Activated T-cell treated with anti-CD3 and anti-CD28 coated beads for 1 hour (primary cell): ENCODE measurements around the gene MICAL3.

Experiments used
- DNase-seq: peaks from one replicate; pipeline ENCODE4 v3.0.0-alpha.2; 2020; ENCODE audit warnings: low read depth

Gene MICAL3

DNA sequence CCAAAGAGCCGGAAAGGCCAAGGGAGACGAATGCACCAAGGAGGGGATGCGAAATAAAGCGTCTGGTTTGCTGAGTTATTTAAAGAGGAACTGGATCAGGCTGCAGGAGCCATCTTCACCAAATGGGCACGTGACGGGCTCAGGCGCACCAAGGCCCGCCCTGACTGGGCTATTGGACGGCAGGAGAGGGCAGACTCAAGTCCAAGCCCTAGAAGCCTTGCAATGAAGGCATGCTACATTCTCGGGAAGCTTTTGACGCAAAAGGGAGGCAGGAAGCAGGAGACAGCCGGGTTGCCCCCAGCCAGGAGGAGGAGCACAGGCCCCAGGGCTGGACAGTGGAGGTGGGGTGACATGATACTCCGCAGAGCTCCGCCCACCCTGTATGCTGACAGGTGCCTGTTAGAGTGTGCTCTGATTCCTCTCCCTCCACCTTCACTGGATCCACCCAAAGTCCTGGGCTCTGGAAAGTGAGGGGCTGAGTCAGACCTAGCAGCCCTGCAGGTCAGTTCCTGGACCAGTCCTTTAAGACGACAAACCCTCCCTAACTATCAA is 208.6 kb downstream of the MICAL3 start:
- no peak for DNase-seq

GRCh38 chr22:17814830-17815229 is 209.5 kb downstream of the MICAL3 start:
- no peak for DNase-seq

DNA sequence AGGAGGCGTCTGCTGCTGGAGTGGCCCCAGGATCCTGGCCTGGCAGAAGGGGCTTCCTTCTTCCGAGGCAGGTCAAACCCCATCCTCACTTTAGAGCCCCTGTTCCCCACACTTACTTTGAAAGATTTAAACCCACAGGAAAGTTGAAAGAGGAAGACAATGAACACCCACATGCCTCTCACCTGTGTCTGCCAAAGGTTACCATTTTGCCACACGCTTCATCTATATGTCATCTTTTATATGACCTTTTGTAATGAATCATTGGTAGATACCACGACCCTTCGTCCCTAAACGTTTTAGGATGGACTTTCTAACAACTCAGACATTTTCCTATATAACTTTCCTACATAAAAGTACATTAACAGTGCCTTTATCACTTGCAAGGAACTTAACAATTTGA is 210.3 kb downstream of the MICAL3 start:
- no peak for DNase-seq

GRCh38 chr22:17811119-17811518 is 213.2 kb downstream of the MICAL3 start:
- no peak for DNase-seq

GRCh38 chr22:17810570-17811116 is 213.7 kb downstream of the MICAL3 start:
- no peak for DNase-seq

DNA sequence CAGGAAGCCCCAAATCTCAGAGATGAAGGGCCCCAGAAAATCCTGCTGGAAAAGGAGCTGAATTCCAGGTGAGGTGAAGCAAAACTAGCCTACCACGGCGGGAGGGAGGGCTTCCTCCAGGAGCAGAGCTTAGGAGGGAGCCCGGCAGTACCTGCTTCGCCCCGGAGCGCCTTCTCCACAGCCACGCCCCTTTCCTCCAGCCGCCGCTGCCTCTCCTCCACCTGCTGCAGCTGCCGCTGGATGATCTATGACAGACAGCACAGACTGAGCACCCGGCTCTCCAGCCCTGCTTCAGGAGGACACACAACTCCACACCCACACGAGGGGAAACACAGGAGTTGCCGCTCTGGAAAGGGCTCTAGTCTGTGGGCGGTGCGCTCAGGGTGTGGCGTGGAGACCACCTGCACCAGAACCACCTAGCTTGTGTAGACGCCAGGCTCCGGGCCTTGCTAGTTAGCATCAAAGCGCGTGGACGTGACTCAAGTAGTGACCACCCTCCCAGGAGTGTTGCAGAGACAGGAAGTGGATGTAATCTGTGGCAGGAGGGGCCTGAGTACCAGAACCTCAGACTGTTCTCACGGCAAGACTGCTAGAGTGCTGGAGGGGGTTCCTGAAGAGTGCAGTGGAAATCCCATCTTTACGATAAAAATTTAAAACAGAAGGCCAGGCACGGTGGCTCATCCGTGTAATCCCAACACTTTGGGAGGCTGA is 215.5 kb downstream of the MICAL3 start:
- no peak for DNase-seq

DNA sequence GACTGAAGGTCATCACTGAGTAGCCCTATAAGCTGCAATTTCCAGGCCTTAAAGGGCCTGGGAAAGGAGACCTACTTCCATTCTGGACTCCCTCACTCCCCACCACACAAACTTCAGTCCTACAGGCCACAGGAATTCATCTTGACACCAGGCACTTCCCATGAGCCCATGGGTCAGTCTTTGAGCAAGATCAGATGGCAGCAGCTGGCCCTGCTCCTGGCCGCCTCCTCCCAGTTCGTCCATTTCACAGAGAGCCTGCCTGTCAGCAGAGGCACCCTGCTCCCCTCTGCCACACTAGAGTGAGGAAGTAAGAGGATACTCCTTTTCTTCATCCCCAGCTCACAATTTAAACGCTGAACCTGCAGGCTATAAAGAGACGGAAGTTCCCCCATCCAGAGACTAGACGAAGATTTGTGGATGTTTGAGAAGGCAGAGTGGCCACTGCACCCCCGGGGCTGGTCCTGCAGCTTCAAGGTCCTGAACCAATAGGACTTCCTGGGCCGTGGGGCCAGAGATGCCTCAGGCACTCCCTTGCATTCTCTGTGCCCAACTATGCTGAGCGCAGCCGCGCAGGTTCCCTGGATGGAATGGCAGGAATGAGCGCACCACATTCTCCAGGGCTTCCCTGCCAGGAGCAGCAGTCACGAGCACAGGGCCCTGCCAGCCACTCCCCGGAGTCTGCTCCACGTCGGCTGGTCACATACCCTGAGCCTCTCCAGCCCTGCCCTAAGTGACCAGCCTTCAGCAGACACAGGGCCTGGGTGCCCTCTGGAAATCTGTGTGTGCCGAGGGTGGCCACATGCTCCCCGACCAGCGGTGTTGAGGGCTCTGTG is 216.6 kb downstream of the MICAL3 start:
- DNase-seq, result no peak

DNA sequence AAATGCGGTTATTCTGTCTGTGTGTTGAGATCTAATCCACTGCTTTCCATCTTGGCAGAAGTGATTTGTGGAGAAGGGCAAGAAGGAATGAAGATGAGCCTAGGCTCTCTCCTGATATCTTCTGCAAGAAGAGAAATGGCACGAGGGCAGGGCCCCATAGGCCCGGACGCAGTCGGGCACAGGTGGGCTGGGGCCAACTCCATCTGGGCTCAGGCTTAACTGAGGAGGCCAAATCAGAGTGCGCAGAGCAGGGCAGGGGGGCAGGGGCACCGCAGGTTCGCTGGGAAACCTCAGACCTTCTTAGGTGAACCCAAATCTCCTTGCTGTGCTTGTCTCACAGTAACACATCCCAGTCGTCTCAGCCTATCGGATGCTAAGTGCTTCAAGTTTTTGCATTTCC is 217.3 kb downstream of the MICAL3 start:
- no peak for DNase-seq

DNA sequence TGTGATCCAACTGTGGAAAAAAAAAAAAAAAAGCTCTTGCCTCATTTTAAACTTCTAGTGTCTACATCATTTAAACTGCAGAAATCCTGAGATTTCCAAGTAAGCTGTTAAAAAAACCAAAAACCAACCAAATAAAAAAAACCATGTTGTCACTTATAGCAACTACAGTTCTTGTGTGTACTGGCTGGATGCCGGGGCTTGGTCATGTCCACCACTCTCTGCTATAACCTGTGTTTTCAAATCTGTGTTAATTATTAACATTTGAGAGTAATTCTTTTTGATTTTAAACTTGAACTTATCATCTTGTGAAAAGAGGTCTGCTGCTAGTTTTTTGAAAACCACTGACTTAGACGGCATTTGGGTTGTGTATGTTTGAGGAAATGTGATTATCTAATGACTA is 217.9 kb downstream of the MICAL3 start:
- DNase-seq, result no peak

- DNase-seq, result no peak
Observed at GRCh38 chr22:17804331-17805080, 219.9 kb downstream of the MICAL3 start.

DNA sequence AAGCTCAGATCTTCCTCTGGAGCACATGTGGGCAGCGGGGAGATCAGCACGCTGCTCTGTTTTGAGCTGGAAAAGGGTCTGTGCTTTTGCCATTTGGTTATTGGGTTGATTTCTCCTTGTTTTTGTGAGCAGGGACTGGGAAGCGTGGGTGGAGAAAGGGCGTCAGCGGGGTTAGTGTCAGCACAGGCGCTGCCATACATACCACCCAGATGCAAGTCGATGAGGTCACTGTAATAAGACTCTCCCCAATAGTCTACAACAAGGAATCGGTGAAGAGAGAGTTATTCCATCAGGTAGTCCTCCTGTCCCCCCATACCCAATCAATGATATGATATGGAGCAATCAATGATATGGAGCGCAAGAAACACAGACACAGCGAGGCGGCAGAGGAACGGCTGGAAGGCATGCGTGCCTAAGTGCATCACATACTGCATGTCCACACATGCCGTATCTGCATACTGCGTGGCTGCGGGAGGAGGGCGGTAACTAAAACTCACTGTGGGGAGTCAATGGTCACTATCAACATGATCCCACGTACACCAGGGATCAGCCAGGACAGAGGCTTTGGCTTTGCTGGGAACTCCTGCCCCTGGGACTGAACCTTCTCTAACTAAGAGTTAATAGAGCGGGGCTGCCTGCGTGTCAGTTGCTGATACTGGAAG is 220.6 kb downstream of the MICAL3 start:
- DNase-seq, result no peak

GRCh38 chr22:17802822-17803221 is 221.5 kb downstream of the MICAL3 start:
- DNase-seq, result no peak

DNA sequence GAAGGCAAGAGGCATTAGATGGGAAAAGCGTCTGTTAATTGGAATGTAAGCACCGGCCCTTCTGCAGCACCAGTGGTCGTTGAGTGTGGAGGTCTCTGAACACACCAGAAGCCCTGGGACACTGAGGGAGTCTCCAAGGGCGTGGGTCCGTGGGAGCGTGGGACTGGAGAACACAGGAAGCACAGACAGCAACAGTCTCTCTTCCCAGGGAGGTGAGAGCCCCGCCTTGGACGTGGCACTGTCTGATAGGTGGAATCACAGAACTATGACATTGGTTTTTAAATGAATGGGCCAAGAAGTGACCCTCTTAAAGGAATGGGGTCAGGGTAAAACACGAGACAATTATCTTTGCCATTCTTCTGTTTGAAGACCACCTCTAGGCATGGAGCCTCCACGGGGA is 221.9 kb downstream of the MICAL3 start:
- DNase-seq, result no peak

DNA sequence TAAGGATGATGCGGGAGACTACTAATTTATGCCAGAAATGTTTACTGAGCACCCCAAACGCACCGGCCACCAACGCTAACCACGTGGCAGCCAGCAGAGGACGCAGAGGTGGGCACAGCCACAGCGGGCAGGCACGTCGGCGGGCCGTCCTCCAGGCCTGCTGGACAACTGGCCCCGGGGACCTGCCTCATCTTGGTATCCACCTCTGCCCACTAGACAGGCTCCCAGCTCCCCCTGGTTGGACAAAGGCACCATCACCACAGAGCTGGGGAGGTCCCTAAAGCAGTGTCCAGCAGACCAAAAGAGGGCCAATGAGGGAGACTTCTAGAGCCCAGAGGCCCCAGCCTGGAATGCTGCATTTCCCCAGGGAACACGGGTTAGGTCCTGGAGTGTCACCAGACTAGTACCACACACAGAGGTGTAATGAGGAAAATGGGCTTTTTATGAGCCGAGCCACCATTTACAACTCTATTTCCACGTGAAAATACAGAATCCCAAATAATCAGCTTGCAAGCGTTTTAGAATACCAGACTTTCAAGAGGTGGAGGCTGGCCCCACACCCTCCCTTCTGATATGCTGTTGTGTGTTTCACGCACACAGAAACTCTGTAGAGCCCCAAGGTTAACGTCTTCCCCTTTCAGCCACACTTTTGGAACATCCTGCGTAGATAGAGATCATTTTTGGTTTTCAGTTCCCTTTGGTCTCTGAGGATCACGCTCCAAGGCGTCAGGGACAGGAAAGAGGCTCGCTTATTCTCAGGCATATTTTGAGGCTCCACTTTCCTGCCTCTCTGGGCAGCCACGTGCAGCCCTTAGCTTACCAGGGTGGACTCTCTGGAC is 226.4 kb downstream of the MICAL3 start:
- DNase-seq, result no peak

DNA sequence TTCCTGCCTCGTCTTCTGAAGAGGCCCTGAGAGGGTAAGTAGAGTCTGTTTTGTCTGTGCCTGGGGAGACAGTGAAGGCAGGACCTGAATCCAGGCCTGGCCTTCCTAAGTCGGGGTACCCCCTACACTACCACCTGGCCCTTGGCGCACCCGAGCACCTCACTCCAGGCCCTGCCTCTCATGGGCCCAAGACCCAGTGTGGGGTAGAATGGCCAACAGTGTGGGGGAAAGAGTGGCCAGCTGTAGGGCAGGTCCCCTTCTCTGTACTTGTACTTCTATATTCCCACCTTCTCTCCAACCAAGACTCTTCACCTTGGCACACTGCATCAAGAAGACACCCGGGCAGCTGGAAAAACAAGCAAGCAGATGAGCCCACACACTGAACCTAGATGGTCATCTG is 227.7 kb downstream of the MICAL3 start:
- DNase-seq, result no peak

DNA sequence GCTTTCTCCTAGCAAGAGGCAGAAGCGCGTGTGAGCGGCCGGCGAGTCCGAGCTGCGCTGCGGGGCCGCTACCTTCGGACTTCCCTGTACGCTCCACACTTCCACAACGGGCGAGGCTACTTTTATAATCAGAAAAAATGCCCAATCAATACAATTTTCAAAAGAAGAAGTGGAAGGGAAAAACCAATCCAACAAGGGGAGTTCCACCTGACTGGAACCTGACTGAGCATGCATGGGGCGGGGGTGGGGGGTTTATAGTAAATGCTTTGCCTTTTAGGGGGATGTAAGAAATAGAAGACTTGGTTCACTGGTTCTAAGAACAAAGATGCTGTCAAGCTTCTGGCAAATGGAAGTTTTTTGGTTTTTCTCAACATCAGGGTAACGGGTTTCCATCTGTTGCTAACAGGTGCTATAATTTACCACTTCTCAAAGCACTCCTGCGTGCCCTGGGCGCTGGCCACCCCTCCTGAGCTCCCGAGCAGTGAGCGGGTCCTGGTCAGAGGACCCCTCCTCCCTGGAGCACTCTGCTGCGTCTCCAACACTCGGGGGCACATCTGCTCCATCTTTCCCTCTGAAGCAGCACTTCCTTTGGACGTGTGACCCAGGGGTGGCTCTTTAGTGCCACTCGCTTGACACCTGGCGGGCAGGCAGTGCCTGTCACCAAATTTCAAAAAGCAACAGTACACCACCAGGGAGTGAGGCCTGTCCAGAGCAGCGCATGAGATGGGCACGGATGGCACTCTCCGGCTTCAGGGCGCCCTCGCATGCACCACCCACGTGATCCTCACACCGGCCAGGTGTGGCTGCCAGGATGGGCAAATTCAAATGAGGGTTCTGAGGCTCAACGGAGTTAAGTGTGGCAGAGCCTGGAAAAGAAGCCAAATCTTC is 228.5 kb downstream of the MICAL3 start:
- no peak for DNase-seq

GRCh38 chr22:17794726-17795542 is 229.4 kb downstream of the MICAL3 start:
- no peak for DNase-seq

GRCh38 chr22:17792854-17793434 is 231.4 kb downstream of the MICAL3 start:
- DNase-seq, result no peak
